DOHH2 (cell line): ENCODE measurements around the gene DDX41.

ENCODE experiments used
- CTCF ChIP-seq: fragments of 200-600 bp; sonication (generic); IDR thresholded peaks from one replicate; pipeline ENCODE4 v1.5.1; 2014; ENCODE audit warnings: antibody characterized with exemption, mild to moderate bottlenecking, low read depth, low read length; ENCODE audit not compliant: poor library complexity, severe bottlenecking
- EZH2phosphoT487 ChIP-seq: fragments of 200-600 bp; sonication (generic); IDR thresholded peaks from 2 replicates; pipeline ENCODE4 v1.6.1; 2017; ENCODE audit warnings: borderline replicate concordance, mild to moderate bottlenecking, antibody characterized with exemption, low read length, moderate library complexity, mixed read lengths

GRCh38 chr5:177511796-177512675 lies 4.7 kb downstream of the DDX41 start:
- no peak for TF ChIP-seq CTCF
- TF ChIP-seq EZH2phosphoT487, result no peak
